K562 (cell line): Measurements from ENCODE around the gene PITPNM3. TPM values are rescaled to one million over a fixed set of nuclear protein-coding genes. Genes with fewer than 3 reads are reported as not detected.

Experiments used
- ATAC-seq: fragments of 200-7000 bp; cut with Tn5 transposase; 3 replicates; pipeline ENCODE4 v1.9.1; 2020; ENCODE audit warnings: moderate library complexity
- BruUV-seq: library from RNA; stranded (reverse); fragments of 400-500 nt; replicated peaks from 2 replicates; lab custom pipeline; 2021; lab: Mats Ljungman, UMichigan
- CTCF ChIA-PET: fragments of 300-600 bp; formaldehyde crosslinking; extraction: SDS; loops from one replicate; lab custom pipeline; 2021; ENCODE audit warnings: low intra/inter-chr PET ratio; lab: Yijun Ruan, JAX
- POLR2A ChIA-PET: fragments of 300-600, 350-650 bp; sonication (Branson Sonifier 250); formaldehyde crosslinking; extraction: SDS; loops from one replicate; lab custom pipeline; 2021; ENCODE audit warnings: antibody characterized with exemption, inconsistent platforms; lab: Yijun Ruan, JAX
- DNase-seq, 4 experiments: peaks; one replicate each; pipeline versions ENCODE4 v3.0.0 to v3.0.0-alpha.2; 2011 to 2018; ENCODE audit warnings: low spot score in 3 of 4, mixed read lengths in 3 of 4; ENCODE audit errors: extremely low read depth in 1 of 4
- FAIRE-seq: peaks from 2 replicates; lab custom pipeline; 2011; peaks lifted over from hg19 to GRCh38; lab: Jason Lieb, UNC
- H2AFZ ChIP-seq: 2 replicates; pipeline ENCODE4 v1.6.0; 2011; ENCODE audit warnings: low read depth, low read length, control low read depth, inconsistent platforms
- H3K27ac ChIP-seq: fragments of 200-600 bp; 3 replicates; pipeline ENCODE4 v1.8.0; 2011; ENCODE audit warnings: low read depth, mild to moderate bottlenecking, control low read depth, inconsistent platforms, low read length, moderate library complexity, mixed read lengths; ENCODE audit errors: extremely low read depth
- H3K27me3 ChIP-seq, 2 experiments: fragments of 300-600 bp in 1 of 2; 2 replicates in 1 of 2; 3 replicates in 1 of 2; pipeline versions ENCODE4 v1.6.0 to v1.8.0; 2011; ENCODE audit warnings: inconsistent platforms in 2 of 2, low read length in 2 of 2, mild to moderate bottlenecking in 1 of 2, mixed read lengths in 1 of 2, moderate library complexity in 1 of 2; ENCODE audit not compliant: control insufficient read depth in 2 of 2, insufficient read depth in 2 of 2
- H3K36me3 ChIP-seq: fragments of 300-600 bp; 3 replicates; pipeline ENCODE4 v1.8.0; 2011; ENCODE audit warnings: mild to moderate bottlenecking, low read length, inconsistent platforms; ENCODE audit not compliant: control insufficient read depth, insufficient read depth
- H3K4me1 ChIP-seq, 2 experiments: fragments of 200-600 bp in 1 of 2; replicated peaks in 1 of 2; 2 replicates in 1 of 2; 3 replicates in 1 of 2; pipeline versions ENCODE4 v1.5.1 to v1.8.0; 2011; ENCODE audit warnings: inconsistent platforms in 2 of 2, low read length in 2 of 2, mild to moderate bottlenecking in 1 of 2, mixed read lengths in 1 of 2, moderate library complexity in 1 of 2; ENCODE audit not compliant: control insufficient read depth in 2 of 2, insufficient read depth in 2 of 2
- H3K4me2 ChIP-seq: 2 replicates; pipeline ENCODE4 v1.6.1; 2011; ENCODE audit warnings: low read length, control low read depth, inconsistent platforms, mixed read lengths; ENCODE audit not compliant: insufficient read depth
- H3K4me3 ChIP-seq: fragments of 200-600 bp; sonication (generic), shearing (Covaris generic); 2 replicates; pipeline ENCODE4 v1.5.1; 2016; ENCODE audit warnings: control low read depth, inconsistent platforms
- H3K79me2 ChIP-seq: fragments of 200-600 bp; 3 replicates; pipeline ENCODE4 v1.8.0; 2011; ENCODE audit warnings: low read length, inconsistent platforms; ENCODE audit not compliant: control insufficient read depth, insufficient read depth
- H3K9ac ChIP-seq, 2 experiments: 2 replicates each; pipeline versions ENCODE4 v1.6.0 to v1.6.1; 2011; ENCODE audit warnings: low read depth in 2 of 2, low read length in 2 of 2, control low read depth in 1 of 2, inconsistent platforms in 1 of 2, mild to moderate bottlenecking in 1 of 2, mixed read lengths in 1 of 2; ENCODE audit not compliant: insufficient read depth in 1 of 2
- H3K9me1 ChIP-seq: one replicate; pipeline ENCODE4 v1.6.0; 2011; ENCODE audit warnings: inconsistent platforms, mild to moderate bottlenecking, low read length, moderate library complexity; ENCODE audit not compliant: control insufficient read depth, insufficient read depth
- H3K9me3 ChIP-seq: replicated peaks from 2 replicates; pipeline ENCODE4 v1.5.1; 2011; ENCODE audit warnings: low read depth, low read length, inconsistent platforms; ENCODE audit not compliant: control insufficient read depth, insufficient read depth
- H4K20me1 ChIP-seq: replicated peaks from 2 replicates; pipeline ENCODE4 v1.6.1; 2011; ENCODE audit warnings: low read length, inconsistent platforms, mixed read lengths; ENCODE audit not compliant: control insufficient read depth, insufficient read depth
- BMI1 ChIP-seq: fragments of 150-350 bp; IDR thresholded peaks from 2 replicates; pipeline ENCODE4 v1.6.1; 2014; ENCODE audit warnings: low read length
- CAMTA2 ChIP-seq: fragments of 250-450 bp; sonication (Bioruptor Pico); conservative IDR thresholded peaks from 2 replicates; pipeline ENCODE4 v1.5.1; 2022
- ESRRB ChIP-seq: fragments of 250-450 bp; sonication (Bioruptor Pico); IDR thresholded peaks from 2 replicates; pipeline ENCODE4 v1.5.0; 2020; ENCODE audit warnings: mild to moderate bottlenecking, moderate library complexity, borderline replicate concordance
- FOXM1 ChIP-seq, 2 experiments: fragments of 450-650 bp in 1 of 2; sonication (generic) in 1 of 2; formaldehyde crosslinking in 1 of 2; IDR thresholded peaks; 2 replicates each; pipeline versions ENCODE4 v1.6.1 to v1.9.0; 2017 to 2022; ENCODE audit warnings: low read depth in 2 of 2, mild to moderate bottlenecking in 2 of 2, missing genetic modification reagents in 1 of 2, moderate library complexity in 1 of 2
- GTF2F1 ChIP-seq: IDR thresholded peaks from 2 replicates; pipeline ENCODE4 v1.6.1; 2011; ENCODE audit warnings: low read depth, low read length, improper control_type of control experiment
- KDM1A ChIP-seq, 2 experiments: fragments of 450-650 bp; IDR thresholded peaks; 2 replicates each; pipeline ENCODE4 v1.6.1; 2016; ENCODE audit warnings: mild to moderate bottlenecking in 2 of 2
- KLF16 ChIP-seq: IDR thresholded peaks from 2 replicates; pipeline ENCODE4 v1.6.1; 2016; ENCODE audit warnings: antibody characterized with exemption
- SMC3 ChIP-seq: conservative IDR thresholded peaks from 2 replicates; pipeline ENCODE4 v1.6.1; 2011; ENCODE audit warnings: low read depth, low read length, improper control_type of control experiment; ENCODE audit not compliant: insufficient read depth
- TCF7 ChIP-seq: sonication (generic); IDR thresholded peaks from 2 replicates; pipeline ENCODE4 v1.6.1; 2016; ENCODE audit warnings: antibody characterized with exemption, borderline replicate concordance
- TEAD1 ChIP-seq, 2 experiments: fragments of 450-650 bp in 1 of 2; sonication (generic) in 1 of 2; formaldehyde crosslinking; IDR thresholded peaks; 2 replicates each; pipeline versions ENCODE4 v1.4.0 to v1.8.0; 2020 to 2022; ENCODE audit warnings: mild to moderate bottlenecking in 2 of 2, missing genetic modification reagents in 1 of 2
- ZNF121 ChIP-seq: sonication (generic); formaldehyde crosslinking; conservative IDR thresholded peaks from 2 replicates; pipeline ENCODE4 v1.8.0; 2022; ENCODE audit warnings: missing genetic modification reagents
- ZNF586 ChIP-seq: fragments of 450-650 bp; formaldehyde crosslinking; conservative IDR thresholded peaks from 2 replicates; pipeline ENCODE4 v1.4.0; 2020; ENCODE audit warnings: mild to moderate bottlenecking, moderate library complexity
- ZNF766 ChIP-seq: fragments of 200-800 bp; sonication (Bioruptor generic); conservative IDR thresholded peaks from 2 replicates; pipeline ENCODE4 v1.6.1; 2016; ENCODE audit warnings: missing genetic modification characterization, missing compliant biosample characterization
- WGBS: fragments of 100-300 bp; shearing (Covaris generic); methylation state at CpG from one replicate; pipeline ENCODE4 v1.1.6; 2016; ENCODE audit warnings: low coverage, mixed read lengths; ENCODE audit not compliant: insufficient coverage; ENCODE audit errors: missing lambda C conversion rate; 5-methylcytosine and 5-hydroxymethylcytosine counted together
- in situ Hi-C: fragments of 300-500 bp; cut with MboI; formaldehyde crosslinking; loops from 4 replicates; pipeline ENCODE4 v1.15.0; 2018; ENCODE audit warnings: inconsistent platforms, mixed read lengths
- intact Hi-C: fragments of 100-400 bp; cut with micrococcal nuclease; formaldehyde crosslinking; loops from 2 replicates; pipeline ENCODE4 v1.14.2; 2022
- polyA plus RNA-seq, 8 experiments: library from polyadenylated mRNA; depleted of rRNA in 4 of 8; stranded (reverse) in 5 of 8; unstranded in 3 of 8; fragments of >200 nt; fragmentation: Nextera tagmentation in 2 of 8; fragmentation: Illumina TruSeq in 1 of 8; extraction: Ambion mirVana in 2 of 8; extraction: Trizol in 1 of 8; gene quantifications; 2 replicates each; pipeline versions ENCODE4 v1.2.1 to v1.2.3, GENCODE V29; 2011 to 2014; ENCODE audit warnings: inconsistent platforms in 1 of 8, missing spikeins in 1 of 8
- total RNA-seq, 7 experiments: library from RNA; depleted of rRNA in 6 of 7; stranded (reverse); fragments of >200 nt in 6 of 7; fragmentation: Illumina TruSeq in 2 of 7; extraction: Trizol in 2 of 7; gene quantifications; 2 replicates each; pipeline versions ENCODE4 v1.2.1 to v1.2.3, GENCODE V29; 2011 to 2021; ENCODE audit warnings: low replicate concordance in 1 of 7
- TF ChIP-seq, protein P1 (sequence below): fragments of 250-450 bp; sonication (Bioruptor Pico); IDR thresholded peaks from 2 replicates; pipeline ENCODE4 v1.8.0; 2022; ENCODE audit warnings: moderate library complexity, mild to moderate bottlenecking, inconsistent platforms
- TF ChIP-seq, protein P2 (sequence below): fragments of 450-650 bp; IDR thresholded peaks from 2 replicates; pipeline ENCODE4 v1.6.1; 2016; ENCODE audit warnings: missing biosample characterization, missing genetic modification characterization
- TF ChIP-seq, protein P3 (sequence below), 2 experiments: fragments of 450-650 bp; conservative IDR thresholded peaks; 2 replicates each; pipeline ENCODE4 v1.6.1; 2017; ENCODE audit warnings: mild to moderate bottlenecking in 2 of 2, moderate library complexity in 2 of 2

PITPNM3 gene
- total and polyA plus RNA-seq, 9 of the 15 experiments (the other 6 are each of a cell fraction or from before 2014, with no cell fraction given): 0.14 to 0.38 (median 0.22) TPM; not detected in 2

DNA sequence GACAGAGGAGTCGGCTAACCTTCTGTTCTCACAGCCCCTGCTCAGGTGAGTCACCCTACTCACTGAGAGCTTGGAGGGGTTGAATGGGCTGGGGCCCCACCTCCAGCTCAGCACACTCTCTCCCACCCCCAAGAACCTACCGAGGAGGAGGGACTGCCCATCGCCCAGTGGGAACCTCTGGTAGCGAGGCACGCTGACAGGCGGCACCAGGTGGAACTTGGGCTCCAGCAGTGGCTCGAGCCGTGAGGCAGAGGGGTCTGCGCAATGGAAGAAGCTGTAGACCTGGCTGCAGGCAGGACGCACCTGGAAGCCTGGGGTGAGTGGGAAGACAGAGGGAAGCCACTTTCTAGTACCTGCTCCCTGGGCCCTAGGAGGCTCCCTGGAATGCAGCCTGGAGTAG lies 83.8 kb downstream of the PITPNM3 start:
- Histone ChIP-seq H3K27me3 (no peaks in the 10 kb centered on the region; a peak in 1 of 5 replicates), H3K79me2 (no peaks in the 10 kb centered on the region), H3K9me1 (no peaks in the 10 kb centered on the region), H3K27ac (no peak overlapping the region), H3K9me3 (no peaks in the 10 kb centered on the region), H3K36me3 (no peaks in the 10 kb centered on the region), H3K4me3 (no peak overlapping the region), H3K4me1 (peaks cover 8 to 15% of the 10 kb centered on the region in 2 experiments; a peak in 4 of 5 replicates), H2AFZ (no peak overlapping the region), H3K9ac (peak overlapping the region in 1 of 2 experiments; percentile 45; a peak in 2 of 4 replicates), H4K20me1 (0 out of 2 replicates have a peak, but pooled peaks cover 7% of the 10 kb centered on the region), H3K4me2 (no peak overlapping the region)
- in situ Hi-C loops (loop anchor here (5.0 kb wide), 1 partner anchor 40 kb away; no protein-coding TSS in a partner anchor), intact Hi-C loops (no loop called here)
- ATAC-seq (no peak), DNase-seq (no peak), FAIRE-seq (no peak)
- CTCF ChIA-PET: no interaction called here
- WGBS: 56% methylated on average over 7 of the region's 10 CpGs
- no TSS peak for BruUV-seq
- TF ChIP-seq SMC3 (no peak), ZNF766 (CRISPR knock-in tag) (no peak), CAMTA2 (no peak), ESRRB (CRISPR knock-in tag) (no peak), ZNF121 (no peak), ZNF586 (no peak), KDM1A (IDR thresholded peaks at IDR 0.05) (no peak), GTF2F1 (no peak), BMI1 (no peak), KLF16 (no peak), TCF7 (no peak), TEAD1 (CRISPR knock-in tag; IDR thresholded peaks at IDR 0.05) (no peak), FOXM1 (IDR thresholded peaks at IDR 0.05; ENCODE audit: low read depth) (no peak), FOXM1 (CRISPR knock-in tag; IDR thresholded peaks at IDR 0.05; ENCODE audit: low read depth) (no peak)
- TF ChIP-seq, protein P1, sequence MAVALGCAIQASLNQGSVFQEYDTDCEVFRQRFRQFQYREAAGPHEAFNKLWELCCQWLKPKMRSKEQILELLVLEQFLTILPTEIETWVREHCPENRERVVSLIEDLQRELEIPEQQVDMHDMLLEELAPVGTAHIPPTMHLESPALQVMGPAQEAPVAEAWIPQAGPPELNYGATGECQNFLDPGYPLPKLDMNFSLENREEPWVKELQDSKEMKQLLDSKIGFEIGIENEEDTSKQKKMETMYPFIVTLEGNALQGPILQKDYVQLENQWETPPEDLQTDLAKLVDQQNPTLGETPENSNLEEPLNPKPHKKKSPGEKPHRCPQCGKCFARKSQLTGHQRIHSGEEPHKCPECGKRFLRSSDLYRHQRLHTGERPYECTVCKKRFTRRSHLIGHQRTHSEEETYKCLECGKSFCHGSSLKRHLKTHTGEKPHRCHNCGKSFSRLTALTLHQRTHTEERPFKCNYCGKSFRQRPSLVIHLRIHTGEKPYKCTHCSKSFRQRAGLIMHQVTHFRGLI: no peak
- TF ChIP-seq, protein P2, sequence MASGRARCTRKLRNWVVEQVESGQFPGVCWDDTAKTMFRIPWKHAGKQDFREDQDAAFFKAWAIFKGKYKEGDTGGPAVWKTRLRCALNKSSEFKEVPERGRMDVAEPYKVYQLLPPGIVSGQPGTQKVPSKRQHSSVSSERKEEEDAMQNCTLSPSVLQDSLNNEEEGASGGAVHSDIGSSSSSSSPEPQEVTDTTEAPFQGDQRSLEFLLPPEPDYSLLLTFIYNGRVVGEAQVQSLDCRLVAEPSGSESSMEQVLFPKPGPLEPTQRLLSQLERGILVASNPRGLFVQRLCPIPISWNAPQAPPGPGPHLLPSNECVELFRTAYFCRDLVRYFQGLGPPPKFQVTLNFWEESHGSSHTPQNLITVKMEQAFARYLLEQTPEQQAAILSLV (tag): no peak
- TF ChIP-seq, protein P3, sequence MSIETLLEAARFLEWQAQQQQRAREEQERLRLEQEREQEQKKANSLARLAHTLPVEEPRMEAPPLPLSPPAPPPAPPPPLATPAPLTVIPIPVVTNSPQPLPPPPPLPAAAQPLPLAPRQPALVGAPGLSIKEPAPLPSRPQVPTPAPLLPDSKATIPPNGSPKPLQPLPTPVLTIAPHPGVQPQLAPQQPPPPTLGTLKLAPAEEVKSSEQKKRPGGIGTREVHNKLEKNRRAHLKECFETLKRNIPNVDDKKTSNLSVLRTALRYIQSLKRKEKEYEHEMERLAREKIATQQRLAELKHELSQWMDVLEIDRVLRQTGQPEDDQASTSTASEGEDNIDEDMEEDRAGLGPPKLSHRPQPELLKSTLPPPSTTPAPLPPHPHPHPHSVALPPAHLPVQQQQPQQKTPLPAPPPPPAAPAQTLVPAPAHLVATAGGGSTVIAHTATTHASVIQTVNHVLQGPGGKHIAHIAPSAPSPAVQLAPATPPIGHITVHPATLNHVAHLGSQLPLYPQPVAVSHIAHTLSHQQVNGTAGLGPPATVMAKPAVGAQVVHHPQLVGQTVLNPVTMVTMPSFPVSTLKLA (conservative IDR thresholded peaks at IDR 0.05): no peak
- TF ChIP-seq, all 486 proteins: peak for 0
- POLR2A ChIA-PET: interaction anchor here (0.7 kb wide), 2 partner anchors 16 to 164 kb away, joined by 3 to 4 read pairs; no protein-coding TSS in a partner anchor
